WTC11 (cell line): ENCODE data around the gene PPP1R12B. TPM values are rescaled to one million over a fixed set of nuclear protein-coding genes. Genes with fewer than 3 reads are reported as not detected.

Experiments used
- ATAC-seq: fragments of 200-7000 bp; cut with Tn5 transposase; 2 replicates; pipeline ENCODE4 v1.10.0; 2021; ENCODE audit warnings: mild to moderate bottlenecking, moderate library complexity
- CTCF ChIA-PET: fragments of 300-600 bp; sonication (Branson Sonifier 250); formaldehyde crosslinking; loops from one replicate; lab custom pipeline; 2021; ENCODE audit warnings: antibody characterized with exemption; lab: Charles Lee
- POLR2A ChIA-PET: fragments of 350-600 bp; sonication (Branson Sonifier 250); formaldehyde crosslinking; loops from one replicate; lab custom pipeline; 2021; ENCODE audit warnings: antibody characterized with exemption; lab: Charles Lee
- DNase-seq: peaks from one replicate; pipeline ENCODE4 v3.0.0; 2021; ENCODE audit warnings: low spot score
- H3K27ac Mint-ChIP-seq: 2 replicates; pipeline ENCODE4 v1.8.0; 2021; ENCODE audit warnings: mixed read lengths
- H3K27me3 Mint-ChIP-seq: 2 replicates; pipeline ENCODE4 v1.8.0; 2021; ENCODE audit warnings: low read depth, mild to moderate bottlenecking, moderate library complexity, mixed read lengths
- H3K36me3 Mint-ChIP-seq: 2 replicates; pipeline ENCODE4 v1.8.0; 2021; ENCODE audit warnings: mixed read lengths
- H3K4me1 Mint-ChIP-seq: 2 replicates; pipeline ENCODE4 v1.8.0; 2022; ENCODE audit warnings: mixed read lengths
- H3K4me3 Mint-ChIP-seq: 2 replicates; pipeline ENCODE4 v1.8.0; 2021; ENCODE audit warnings: mild to moderate bottlenecking, moderate library complexity, mixed read lengths
- H3K9me3 Mint-ChIP-seq: 2 replicates; pipeline ENCODE4 v1.8.0; 2021; ENCODE audit warnings: mixed read lengths
- CREM ChIP-seq: sonication (generic); formaldehyde crosslinking; IDR thresholded peaks from 2 replicates; pipeline ENCODE4 v1.8.1; 2022; ENCODE audit warnings: mild to moderate bottlenecking, missing genetic modification reagents, moderate library complexity
- ELF4 ChIP-seq: sonication (generic); formaldehyde crosslinking; IDR thresholded peaks from 2 replicates; pipeline ENCODE4 v1.8.1; 2022; ENCODE audit warnings: low read depth, mild to moderate bottlenecking, moderate library complexity, missing genetic modification reagents
- EMX1 ChIP-seq: fragments of 250-450 bp; sonication (Bioruptor Pico); IDR thresholded peaks from 2 replicates; pipeline ENCODE4 v1.8.0; 2021; ENCODE audit warnings: mild to moderate bottlenecking
- ESRRA ChIP-seq: sonication (generic); formaldehyde crosslinking; IDR thresholded peaks from 2 replicates; pipeline ENCODE4 v1.8.1; 2022; ENCODE audit warnings: mild to moderate bottlenecking, missing genetic modification reagents, borderline replicate concordance
- ETV6 ChIP-seq: sonication (generic); formaldehyde crosslinking; IDR thresholded peaks from 2 replicates; pipeline ENCODE4 v1.8.1; 2022; ENCODE audit warnings: mild to moderate bottlenecking, missing genetic modification reagents
- FOXP4 ChIP-seq: sonication (generic); formaldehyde crosslinking; IDR thresholded peaks from 2 replicates; pipeline ENCODE4 v1.8.0; 2022; ENCODE audit warnings: mild to moderate bottlenecking, missing genetic modification reagents
- GRHL2 ChIP-seq: fragments of 250-450 bp; sonication (Bioruptor Pico); IDR thresholded peaks from 2 replicates; pipeline ENCODE4 v1.8.0; 2022; ENCODE audit warnings: mild to moderate bottlenecking, moderate library complexity; ENCODE audit not compliant: insufficient replicate concordance, severe bottlenecking
- HMGA2 ChIP-seq: fragments of 250-450 bp; sonication (Bioruptor Pico); IDR thresholded peaks from 2 replicates; pipeline ENCODE4 v1.4.0; 2021; ENCODE audit warnings: mild to moderate bottlenecking, moderate library complexity
- HMGXB4 ChIP-seq: sonication (generic); formaldehyde crosslinking; IDR thresholded peaks from 2 replicates; pipeline ENCODE4 v1.8.1; 2023; ENCODE audit warnings: mild to moderate bottlenecking, moderate library complexity, missing genetic modification reagents
- JAZF1 ChIP-seq: fragments of 250-450 bp; sonication (Bioruptor Pico); IDR thresholded peaks from 2 replicates; pipeline ENCODE4 v1.9.0; 2021; ENCODE audit warnings: moderate library complexity, mild to moderate bottlenecking, inconsistent platforms
- MLX ChIP-seq: sonication (generic); formaldehyde crosslinking; IDR thresholded peaks from 2 replicates; pipeline ENCODE4 v1.8.1; 2023; ENCODE audit warnings: mild to moderate bottlenecking, missing genetic modification reagents, moderate library complexity
- NFE2L1 ChIP-seq: sonication (generic); formaldehyde crosslinking; IDR thresholded peaks from 2 replicates; pipeline ENCODE4 v1.8.1; 2023; ENCODE audit warnings: missing genetic modification reagents
- NFYB ChIP-seq: sonication (generic); formaldehyde crosslinking; conservative IDR thresholded peaks from 2 replicates; pipeline ENCODE4 v1.8.0; 2022; ENCODE audit warnings: low read depth, missing genetic modification reagents
- OVOL2 ChIP-seq: fragments of 250-450 bp; sonication (Bioruptor Pico); IDR thresholded peaks from 2 replicates; pipeline ENCODE4 v1.9.0; 2021; ENCODE audit warnings: mild to moderate bottlenecking, borderline replicate concordance
- PRRX2 ChIP-seq: fragments of 250-450 bp; sonication (Bioruptor Pico); IDR thresholded peaks from 2 replicates; pipeline ENCODE4 v1.8.0; 2021; ENCODE audit warnings: mild to moderate bottlenecking
- TCF7 ChIP-seq: sonication (generic); formaldehyde crosslinking; IDR thresholded peaks from 2 replicates; pipeline ENCODE4 v1.8.0; 2022; ENCODE audit warnings: mild to moderate bottlenecking, low read depth, missing genetic modification reagents, moderate library complexity
- TEAD4 ChIP-seq: sonication (generic); formaldehyde crosslinking; IDR thresholded peaks from 2 replicates; pipeline ENCODE4 v1.8.0; 2022; ENCODE audit warnings: mild to moderate bottlenecking, missing genetic modification reagents
- USF1 ChIP-seq: sonication (generic); formaldehyde crosslinking; IDR thresholded peaks from 2 replicates; pipeline ENCODE4 v1.8.0; 2022; ENCODE audit warnings: mild to moderate bottlenecking, missing genetic modification reagents
- ZBTB21 ChIP-seq: sonication (generic); formaldehyde crosslinking; IDR thresholded peaks from 2 replicates; pipeline ENCODE4 v1.8.1; 2023; ENCODE audit warnings: mild to moderate bottlenecking, missing genetic modification reagents, borderline replicate concordance
- ZNF138 ChIP-seq: sonication (generic); formaldehyde crosslinking; conservative IDR thresholded peaks from 2 replicates; pipeline ENCODE4 v1.8.1; 2022; ENCODE audit warnings: mild to moderate bottlenecking, moderate library complexity, missing genetic modification reagents
- ZNF219 ChIP-seq: sonication (generic); formaldehyde crosslinking; IDR thresholded peaks from 2 replicates; pipeline ENCODE4 v1.8.0; 2023; ENCODE audit warnings: missing genetic modification reagents, mild to moderate bottlenecking, borderline replicate concordance
- ZNF281 ChIP-seq: sonication (generic); formaldehyde crosslinking; IDR thresholded peaks from 2 replicates; pipeline ENCODE4 v1.8.0; 2023; ENCODE audit warnings: mild to moderate bottlenecking, missing genetic modification reagents
- ZNF317 ChIP-seq: sonication (generic); formaldehyde crosslinking; IDR thresholded peaks from 2 replicates; pipeline ENCODE4 v1.8.1; 2023; ENCODE audit warnings: low read depth, mild to moderate bottlenecking, moderate library complexity, missing genetic modification reagents, borderline replicate concordance
- ZNF396 ChIP-seq: fragments of 250-450 bp; sonication (Bioruptor Pico); IDR thresholded peaks from 2 replicates; pipeline ENCODE4 v1.8.0; 2021; ENCODE audit warnings: mild to moderate bottlenecking, moderate library complexity, borderline replicate concordance
- ZNF416 ChIP-seq: fragments of 250-450 bp; sonication (Bioruptor Pico); IDR thresholded peaks from 2 replicates; pipeline ENCODE4 v1.9.0; 2021; ENCODE audit warnings: mild to moderate bottlenecking, inconsistent platforms
- ZNF425 ChIP-seq: fragments of 250-450 bp; sonication (Bioruptor Pico); conservative IDR thresholded peaks from 2 replicates; pipeline ENCODE4 v1.9.0; 2021; ENCODE audit warnings: mild to moderate bottlenecking
- total RNA-seq: library from RNA; stranded (reverse); gene quantifications from 3 replicates; pipeline ENCODE4 v1.2.3, GENCODE V29; 2021

Gene PPP1R12B
- total RNA-seq, 1 experiment from 2014 or later, result 19.2 TPM

- H3K27ac Mint-ChIP-seq, result peak overlapping the region; percentile 96
- no peak for DNase-seq
- H3K9me3 Mint-ChIP-seq, result peaks cover 9% of the 10 kb centered on the region
- no peaks in the 10 kb centered on the region; the same call in 1 of the 2 replicates for H3K27me3 Mint-ChIP-seq
- H3K4me1 Mint-ChIP-seq, result peaks cover 54% of the 10 kb centered on the region
- peak overlapping the region; percentile 26 for H3K4me3 Mint-ChIP-seq
- TF ChIP-seq HMGXB4 (CRISPR knock-in tag), result no peak
- no peak for TF ChIP-seq TEAD4 (CRISPR knock-in tag)
- TF ChIP-seq HMGA2 (CRISPR knock-in tag), result no peak
- no peak for TF ChIP-seq ZNF416 (CRISPR knock-in tag)
- no peak for TF ChIP-seq ETV6 (CRISPR knock-in tag)
- TF ChIP-seq ZNF396, result no peak
- TF ChIP-seq ESRRA, result no peak
- TF ChIP-seq ZNF425, result no peak
- TF ChIP-seq JAZF1 (CRISPR knock-in tag), result no peak
- no peak for TF ChIP-seq USF1 (CRISPR knock-in tag)
- no peak for TF ChIP-seq ZBTB21 (CRISPR knock-in tag)
- no peak for TF ChIP-seq ZNF281
- no peak for TF ChIP-seq ELF4 (CRISPR knock-in tag)
- TF ChIP-seq EMX1 (CRISPR knock-in tag), result no peak
- no peak for TF ChIP-seq ZNF138 (CRISPR knock-in tag)
- TF ChIP-seq PRRX2 (CRISPR knock-in tag), result no peak
- TF ChIP-seq OVOL2, result no peak
- no peak for TF ChIP-seq NFE2L1
- no peak for TF ChIP-seq NFYB (CRISPR knock-in tag)
- peak; percentile 60 for ATAC-seq
- POLR2A ChIA-PET, result no interaction called here
- CTCF ChIA-PET, result no interaction called here
- H3K36me3 Mint-ChIP-seq, result peaks cover 12% of the 10 kb centered on the region
Measured at GRCh38 chr1:202362212-202362611, 13.7 kb downstream of the PPP1R12B start.

GRCh38 chr1:202365092-202365815, 16.8 kb downstream of the PPP1R12B start:
- peaks cover 4% of the 10 kb centered on the region; the same call in 1 of the 2 replicates for H3K9me3 Mint-ChIP-seq
- peaks cover 47% of the 10 kb centered on the region for H3K4me1 Mint-ChIP-seq
- ChIA-PET POLR2A (interaction anchor here (0.9 kb wide), 1 partner anchor 17 kb away, joined by 3 read pairs; no protein-coding TSS in a partner anchor), CTCF (no interaction called here)
- ATAC-seq (peak; percentile 38), DNase-seq (no peak)
- no peaks in the 10 kb centered on the region; the same call in 1 of the 2 replicates for H3K27me3 Mint-ChIP-seq
- H3K4me3 Mint-ChIP-seq, result no peak overlapping the region
- peak overlapping the region; percentile 82 for H3K27ac Mint-ChIP-seq
- H3K36me3 Mint-ChIP-seq, result peaks cover 8% of the 10 kb centered on the region
- TF ChIP-seq ZNF396 (no peak), ETV6 (CRISPR knock-in tag) (no peak), EMX1 (CRISPR knock-in tag) (no peak), GRHL2 (CRISPR knock-in tag) (no peak), CREM (CRISPR knock-in tag) (no peak), NFYB (CRISPR knock-in tag) (no peak), ZNF219 (CRISPR knock-in tag) (no peak), MLX (CRISPR knock-in tag) (no peak), FOXP4 (CRISPR knock-in tag) (no peak), ZNF317 (CRISPR knock-in tag) (no peak), TCF7 (CRISPR knock-in tag) (no peak)
